Measurements from ENCODE around the gene DLGAP4. TPM values are rescaled to one million over a fixed set of nuclear protein-coding genes. Genes with fewer than 3 reads are reported as not detected.
"Not testable (repeated sequence)": the region's sequence is repeated elsewhere in the genome, so short reads cannot be mapped to it uniquely, and the experiment has no call there.

The DLGAP4 gene
- total RNA-seq, 1 donor, result 26.1 TPM

- no peak for DNase-seq (ENCODE audit: low read depth in 2 of 3, low spot score in 2 of 3)
These were observed 215.4 kb downstream of the DLGAP4 start for GRCh38 chr20:36521526-36521925.

DNA sequence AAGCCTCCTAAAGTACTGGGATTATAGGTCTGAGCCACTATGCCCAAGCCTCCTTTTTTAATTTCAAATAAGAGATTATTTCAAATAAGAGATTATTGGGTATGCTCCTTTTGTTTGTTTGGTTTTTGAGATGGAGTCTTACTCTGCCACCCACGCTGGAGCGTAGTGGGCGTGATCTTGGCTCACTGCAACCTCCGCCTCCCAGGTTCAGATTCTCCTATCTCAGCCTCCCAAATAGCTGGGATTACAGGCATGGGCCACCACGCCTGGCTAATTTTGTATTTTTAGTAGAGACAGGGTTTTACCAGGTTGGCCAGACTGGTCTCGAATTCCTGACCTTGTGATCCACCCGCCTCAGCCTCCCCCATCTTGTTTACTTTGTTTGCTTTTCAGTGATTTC lies 216.3 kb downstream of the DLGAP4 start:
- DNase-seq (ENCODE audit: low read depth in 2 of 3, low spot score in 2 of 3), result not testable (repeated sequence)

DNA sequence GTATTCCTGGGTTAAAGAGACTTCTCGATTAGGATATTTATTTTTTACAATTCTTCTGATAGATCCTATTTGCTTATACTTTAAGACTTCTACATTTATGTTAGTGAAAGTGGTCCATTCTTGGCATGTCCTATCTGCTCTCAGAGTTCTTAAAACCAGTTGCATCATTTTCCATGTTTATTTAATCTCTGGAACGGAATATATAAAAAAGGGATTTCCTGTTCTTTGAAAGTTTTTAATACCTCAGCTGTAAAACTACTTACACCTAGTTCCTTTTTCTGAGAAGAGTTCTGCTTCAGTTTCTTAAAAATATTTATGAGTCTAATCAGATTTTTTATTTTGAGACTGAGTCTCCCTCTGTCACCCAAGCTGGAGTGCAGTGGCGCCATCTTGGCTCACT lies 217.2 kb downstream of the DLGAP4 start:
- DNase-seq (ENCODE audit: low read depth in 2 of 3, low spot score in 2 of 3), result peak in 1 of 3 donors; percentile 22

- DNase-seq (ENCODE audit: low read depth in 2 of 3, low spot score in 2 of 3), result no peak
These were observed 219.7 kb downstream of the DLGAP4 start for GRCh38 chr20:36525620-36526365.

DNA sequence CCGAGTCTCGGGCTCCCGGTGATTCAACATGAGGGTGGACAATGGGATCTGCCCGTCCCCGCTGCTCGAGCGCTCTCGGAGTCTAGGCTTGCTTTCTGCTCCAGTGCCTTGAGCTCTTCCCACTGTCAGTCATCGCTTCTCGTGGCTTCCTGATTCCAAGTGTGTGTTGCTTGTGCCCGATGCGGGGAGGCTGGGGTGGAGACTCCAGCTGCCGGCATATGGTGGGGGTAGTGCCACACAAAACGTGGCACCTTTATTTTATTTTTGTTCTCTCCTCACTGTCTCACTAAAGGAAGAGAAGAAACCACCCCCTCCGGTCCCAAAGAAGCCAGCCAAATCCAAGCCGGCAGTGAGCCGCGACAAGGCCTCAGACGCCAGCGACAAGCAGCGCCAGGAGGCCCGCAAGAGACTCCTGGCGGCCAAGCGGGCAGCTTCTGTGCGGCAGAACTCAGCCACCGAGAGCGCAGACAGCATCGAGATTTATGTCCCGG lies 220.4 kb downstream of the DLGAP4 start:
- no peak for DNase-seq (ENCODE audit: low read depth in 2 of 3, low spot score in 2 of 3)

DNA sequence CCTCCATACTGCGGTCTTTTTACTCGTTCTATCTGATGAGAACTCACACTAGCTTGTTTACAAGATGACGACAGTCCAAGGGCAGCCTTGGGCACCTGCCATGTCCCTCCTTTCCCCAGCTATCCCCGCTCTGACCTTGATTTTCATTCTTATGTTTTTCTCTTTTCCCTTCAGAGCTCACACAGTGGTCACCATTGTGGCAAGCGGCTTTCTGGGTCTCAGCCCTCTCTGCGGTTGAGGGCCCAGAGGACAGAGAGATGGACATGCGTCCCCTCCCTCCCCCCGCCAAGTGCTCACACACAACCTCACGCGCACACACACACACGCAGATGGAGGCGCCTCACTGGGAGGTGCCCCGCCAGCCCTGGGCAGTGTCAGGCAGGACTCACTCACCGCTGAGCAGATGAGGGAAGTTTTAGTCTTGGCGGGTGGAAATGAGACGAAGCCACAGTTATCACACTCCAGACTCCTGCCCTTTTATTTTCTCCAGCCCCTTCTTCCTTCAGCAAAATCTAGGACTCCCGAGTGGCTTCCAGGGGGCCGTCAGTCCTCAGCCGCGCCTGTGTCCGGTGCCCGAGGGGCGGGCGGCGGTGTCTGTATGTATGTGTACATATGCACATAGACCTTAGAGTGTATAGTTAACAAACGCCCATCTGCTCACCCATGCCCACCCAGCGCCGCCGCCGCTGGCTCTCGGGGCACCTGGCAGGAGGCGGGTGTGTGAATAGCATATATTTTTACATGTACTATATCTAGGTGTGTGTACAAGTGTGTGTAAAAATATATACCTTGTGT lies 221.4 kb downstream of the DLGAP4 start:
- DNase-seq (ENCODE audit: low read depth in 2 of 3, low spot score in 2 of 3), result no peak

DNA sequence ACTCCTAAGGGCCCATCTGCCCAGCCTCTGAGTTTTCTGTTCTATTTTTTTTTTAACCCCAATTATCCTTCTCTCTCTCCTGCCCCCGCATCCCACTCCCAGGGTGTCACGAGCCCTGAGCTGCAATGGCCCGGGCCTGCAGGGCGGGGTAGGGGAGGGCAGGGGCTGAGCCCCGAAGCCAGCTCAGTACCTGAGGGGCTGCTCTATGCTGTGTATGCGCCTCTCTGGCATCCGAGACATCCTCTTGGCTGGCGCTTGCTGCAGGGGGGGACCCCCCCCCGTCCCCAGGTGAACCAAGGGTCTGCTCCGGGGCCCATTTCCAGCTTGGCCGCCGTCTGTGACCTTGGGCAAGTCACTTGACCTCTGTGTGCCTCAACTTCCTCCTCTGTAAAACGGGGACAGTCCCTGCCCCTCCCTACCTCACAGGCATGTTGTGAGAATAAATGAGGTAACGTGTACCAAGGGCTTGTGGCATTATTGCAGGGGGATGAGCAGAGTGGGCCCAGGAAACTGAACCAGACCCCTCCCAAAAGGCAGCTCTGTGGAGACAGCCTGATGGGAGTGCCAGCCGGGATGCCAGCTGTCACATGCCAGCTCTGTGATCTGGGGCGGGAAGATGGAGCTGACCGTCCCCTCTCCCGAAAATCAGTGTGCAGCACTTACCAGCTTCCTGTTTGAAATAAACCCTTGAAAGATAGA lies 222.2 kb downstream of the DLGAP4 start:
- DNase-seq (ENCODE audit: low read depth in 2 of 3, low spot score in 2 of 3), result no peak

DNA sequence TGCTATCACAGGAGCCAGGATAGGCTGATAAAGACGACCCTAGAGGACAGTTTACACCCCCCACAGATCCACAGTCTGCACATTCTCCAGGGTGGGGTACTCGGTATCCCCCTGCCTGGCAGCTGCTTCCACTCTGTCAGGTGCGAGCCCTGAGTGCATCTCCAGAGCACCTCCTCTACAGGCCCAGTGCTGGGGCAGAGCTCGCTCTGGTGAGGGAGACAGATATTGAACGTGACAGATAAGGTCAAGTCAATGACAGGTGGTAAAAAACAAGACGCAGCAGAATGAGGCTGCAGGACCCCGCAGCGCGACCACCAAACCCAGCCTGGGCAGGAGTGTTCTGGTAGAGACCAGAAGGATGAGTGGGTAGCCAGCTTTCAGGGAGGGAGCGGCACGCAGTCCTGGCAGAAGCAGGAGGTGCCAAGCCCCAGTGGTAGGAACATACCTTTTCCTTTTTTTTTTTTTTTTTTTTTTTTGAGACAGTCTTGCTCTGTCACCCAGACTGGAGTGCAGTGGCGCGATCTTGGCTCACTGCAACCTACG lies 222.8 kb downstream of the DLGAP4 start:
- no peak for DNase-seq (ENCODE audit: low read depth in 2 of 3, low spot score in 2 of 3)

DNA sequence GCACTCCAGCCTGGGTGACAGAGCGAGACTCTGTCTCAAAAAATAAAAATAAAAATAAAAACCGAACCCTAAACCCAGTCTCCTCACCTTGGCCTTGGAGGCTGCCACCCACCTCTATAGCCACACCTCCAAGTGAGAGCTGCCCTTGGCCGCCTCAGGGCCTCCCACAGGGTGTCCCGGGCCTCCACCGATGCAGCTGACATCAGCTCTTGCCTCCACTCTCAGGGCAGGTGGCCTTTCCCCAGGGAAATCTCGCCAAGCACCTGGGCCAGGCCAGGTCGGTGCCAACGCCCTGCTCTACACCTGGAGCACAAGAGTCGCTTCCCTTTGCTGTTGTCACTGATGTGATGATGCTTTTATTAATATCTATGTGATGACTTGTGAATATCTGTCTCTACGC lies 226.2 kb downstream of the DLGAP4 start:
- DNase-seq (ENCODE audit: low read depth in 2 of 3, low spot score in 2 of 3), result no peak

GRCh38 chr20:36532822-36533221 lies 226.7 kb downstream of the DLGAP4 start:
- DNase-seq (ENCODE audit: low read depth in 2 of 3, low spot score in 2 of 3), result no peak

DNA sequence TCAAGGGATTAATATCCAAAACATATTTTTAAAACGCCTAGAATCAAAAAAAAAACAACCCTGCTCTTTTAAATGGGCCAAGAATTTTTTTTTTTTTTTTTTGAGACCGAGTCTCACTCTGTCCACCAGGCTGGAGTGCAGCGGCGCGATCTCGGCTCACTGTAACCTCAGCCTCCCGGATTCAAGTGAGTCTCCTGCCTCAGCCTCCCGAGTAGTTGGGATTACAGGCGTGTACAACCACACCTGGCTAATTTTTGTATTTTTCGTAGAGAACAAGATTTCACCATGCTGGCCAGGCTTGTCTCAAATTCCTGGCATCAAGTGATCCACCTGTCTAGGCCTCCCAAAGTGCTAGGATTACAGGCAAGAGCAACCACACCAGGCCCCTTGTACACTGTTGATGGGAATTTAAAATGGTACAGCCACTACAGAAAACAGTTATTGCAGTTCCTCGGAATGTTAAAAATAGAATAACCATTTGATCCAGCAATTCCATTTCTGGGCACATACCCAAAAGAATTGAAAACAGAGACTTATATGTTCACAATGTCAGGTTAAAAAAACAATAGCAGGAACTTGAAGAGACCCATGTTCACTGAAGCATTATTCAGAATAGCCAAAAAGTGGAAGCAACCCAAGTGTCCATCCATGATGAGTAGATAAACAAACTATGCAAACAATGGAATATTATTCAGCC lies 232.0 kb downstream of the DLGAP4 start:
- DNase-seq (ENCODE audit: low read depth in 2 of 3, low spot score in 2 of 3), result no peak

DNA sequence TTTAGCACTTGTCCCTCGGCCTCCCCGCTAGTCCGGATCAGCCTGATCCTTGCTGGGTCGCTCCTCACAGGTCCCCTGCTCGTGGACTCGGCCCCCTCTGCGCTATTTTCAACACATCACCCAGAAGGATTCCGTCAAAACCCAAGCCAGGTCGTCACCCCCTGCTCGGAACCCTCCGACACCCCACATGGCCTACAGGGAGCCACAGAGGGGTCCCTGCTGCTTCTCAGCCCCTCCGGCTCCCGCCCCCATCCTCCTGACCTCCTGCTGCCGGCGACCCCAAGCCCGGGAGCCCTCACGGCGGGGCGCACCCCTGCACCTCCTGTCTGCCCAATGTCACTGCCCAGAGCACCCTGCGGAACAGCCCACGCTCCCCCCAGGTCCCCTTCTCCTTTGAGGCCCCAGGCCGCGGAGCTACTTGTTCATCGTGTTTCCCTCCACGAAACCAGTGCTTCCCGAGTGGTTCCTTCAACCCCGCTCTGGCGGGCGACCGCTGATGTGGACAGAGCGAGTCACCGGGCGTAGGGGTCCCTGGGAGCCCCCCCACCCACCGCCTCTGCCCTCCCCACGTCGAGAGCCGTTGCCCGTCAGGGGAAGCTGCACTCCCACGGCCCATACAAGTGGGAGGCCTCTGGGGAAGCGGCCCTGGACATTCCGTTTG lies 234.5 kb downstream of the DLGAP4 start:
- peak in 1 of 3 donors; percentile 5 for DNase-seq (ENCODE audit: low read depth in 2 of 3, low spot score in 2 of 3)

DNA sequence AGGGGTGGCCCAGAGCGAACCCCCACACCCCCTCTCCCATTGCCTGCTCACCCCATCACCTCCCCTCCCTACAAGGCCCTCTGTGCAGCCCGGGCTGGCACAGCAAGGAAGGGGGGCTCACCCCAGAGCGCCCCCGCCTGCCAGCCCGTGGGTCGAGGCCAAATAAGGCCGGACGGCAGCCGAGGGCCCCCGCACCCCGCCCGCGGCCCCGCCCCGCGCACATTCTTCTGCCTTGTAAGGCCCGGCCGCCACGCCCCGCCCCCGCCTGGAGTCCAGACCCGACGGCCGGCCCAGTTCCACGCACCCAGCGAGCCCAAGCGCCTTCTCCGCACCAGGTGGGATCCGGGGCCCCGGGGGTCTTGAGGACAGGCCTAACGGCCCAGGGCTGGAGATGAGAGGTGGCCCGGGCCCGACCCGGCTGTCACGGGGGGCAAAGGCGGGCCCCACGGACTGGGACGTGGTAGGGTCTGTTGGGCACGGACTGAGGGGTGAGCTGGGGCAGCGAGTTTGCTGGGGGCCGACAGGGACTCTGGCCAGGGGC lies 235.2 kb downstream of the DLGAP4 start, which contains the start of gene MYL9:
Gene MYL9, plus strand, starts transcription at position 293 of the 541 bp plus-strand sequence. CDS start 3,366 bp downstream, outside the sequence.
- DNase-seq (ENCODE audit: low read depth in 2 of 3, low spot score in 2 of 3), result peak in 2 of 3 donors; percentile 20 to 22

GRCh38 chr20:36541768-36542488 lies 235.8 kb downstream of the DLGAP4 start:
- peak in 2 of 3 donors; percentile 15 for DNase-seq (ENCODE audit: low read depth in 2 of 3, low spot score in 2 of 3)

- no peak for DNase-seq (ENCODE audit: low read depth in 2 of 3, low spot score in 2 of 3)
These were observed 236.5 kb downstream of the DLGAP4 start for GRCh38 chr20:36542516-36543183.

- DNase-seq (ENCODE audit: low read depth in 2 of 3, low spot score in 2 of 3), result no peak
These were observed 237.3 kb downstream of the DLGAP4 start for GRCh38 chr20:36543184-36544133.
